Activated CD8-positive, alpha-beta memory T cell treated with anti-CD3 and anti-CD28 coated beads for 1 hour (primary cell): ENCODE measurements around the gene PPM1N.

Experiments used
- DNase-seq, 2 donors: peaks; one replicate each; pipeline ENCODE4 v3.0.0-alpha.2; 2020; ENCODE audit warnings: low read depth in 1 of 2; ENCODE audit errors: extremely low read depth in 1 of 2

Gene PPM1N

GRCh38 chr19:45528149-45528743 is 30.0 kb downstream of the PPM1N start:
- no peak for DNase-seq

- no peak for DNase-seq
These were observed 30.6 kb downstream of the PPM1N start for GRCh38 chr19:45528744-45529419.

- no peak for DNase-seq
These were observed 31.2 kb downstream of the PPM1N start for GRCh38 chr19:45529420-45529785.

GRCh38 chr19:45531349-45531748 is 33.1 kb downstream of the PPM1N start:
- no peak for DNase-seq

- no peak for DNase-seq
These were observed 41.2 kb downstream of the PPM1N start for GRCh38 chr19:45539459-45539858.

- DNase-seq, result no peak
These were observed 44.0 kb downstream of the PPM1N start for GRCh38 chr19:45542234-45542668.

- DNase-seq, result no peak
These were observed 49.0 kb downstream of the PPM1N start for GRCh38 chr19:45547211-45547770.

GRCh38 chr19:45547965-45548609 is 49.8 kb downstream of the PPM1N start:
- DNase-seq, result no peak
